GM19452 (cell line): ENCODE results near the gene CNTN1.
A peak's percentile ranks its signal among the peaks of the same experiment; 100 is the strongest.
"Not testable (repeated sequence)": the region's sequence is repeated elsewhere in the genome, so short reads cannot be mapped to it uniquely, and the experiment has no call there.

Experiments
- ATAC-seq: cut with Tn5 transposase; IDR thresholded peaks from one replicate; pipeline ENCODE4 v1.9.1; 2021; ENCODE audit not compliant: unreplicated experiment

The CNTN1 gene

DNA sequence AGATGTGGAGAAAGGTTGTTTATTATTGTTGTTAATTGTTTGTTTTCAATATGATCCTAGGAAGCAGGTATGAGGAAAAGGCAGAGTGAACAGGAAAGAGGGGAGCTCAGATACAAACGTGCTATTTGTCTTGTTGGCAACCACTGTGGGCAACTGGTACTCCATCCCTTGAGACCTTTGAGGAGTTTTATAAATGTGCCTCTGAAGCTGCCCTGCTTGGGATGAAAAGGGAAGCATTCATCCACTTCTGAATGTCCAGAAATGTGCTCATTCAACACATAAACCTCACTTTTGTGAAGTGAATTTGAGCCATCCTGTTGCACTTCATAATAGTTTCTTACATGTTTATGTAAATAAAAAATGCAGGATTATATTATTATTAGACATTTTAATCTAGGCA lies 331.6 kb downstream of the CNTN1 start:
- no peak for ATAC-seq

DNA sequence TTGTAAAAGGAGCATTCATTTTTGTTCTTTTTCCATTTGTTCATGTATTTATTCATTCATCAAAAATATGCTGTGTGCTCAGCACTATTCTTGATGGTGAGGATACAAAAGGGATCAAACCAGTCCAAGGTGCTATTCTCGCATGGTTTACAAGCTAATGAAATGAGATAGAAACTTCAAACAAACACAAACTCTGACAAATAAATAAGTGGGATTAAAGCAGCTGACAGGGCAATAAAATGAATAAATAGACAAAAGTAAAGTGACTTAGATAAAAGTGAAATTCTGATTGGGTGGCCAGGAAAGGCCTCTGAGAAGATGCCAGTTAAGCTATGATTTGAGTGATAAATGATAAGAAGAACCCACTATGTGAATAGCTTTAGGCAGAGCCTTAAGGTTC lies 333.9 kb downstream of the CNTN1 start:
- no peak for ATAC-seq

DNA sequence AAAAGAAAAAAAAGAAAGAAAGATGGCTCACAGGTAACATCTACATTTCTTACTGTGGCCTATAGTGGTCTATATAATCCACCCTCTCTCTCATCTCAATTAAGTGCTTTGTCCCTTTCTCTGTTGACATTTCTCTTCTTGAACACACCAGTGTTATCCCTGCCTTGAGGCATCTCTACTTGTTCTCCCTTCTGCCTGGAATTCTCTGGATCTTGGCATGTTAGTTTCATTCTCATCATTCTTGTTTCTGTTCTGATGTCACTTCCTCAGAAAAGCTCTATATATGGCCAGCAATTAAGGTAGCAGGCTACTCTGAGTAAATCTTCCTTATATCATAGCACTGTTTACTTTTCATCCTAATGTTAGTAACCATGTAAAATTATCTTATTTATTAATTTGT lies 340.1 kb downstream of the CNTN1 start:
- ATAC-seq: no peak

DNA sequence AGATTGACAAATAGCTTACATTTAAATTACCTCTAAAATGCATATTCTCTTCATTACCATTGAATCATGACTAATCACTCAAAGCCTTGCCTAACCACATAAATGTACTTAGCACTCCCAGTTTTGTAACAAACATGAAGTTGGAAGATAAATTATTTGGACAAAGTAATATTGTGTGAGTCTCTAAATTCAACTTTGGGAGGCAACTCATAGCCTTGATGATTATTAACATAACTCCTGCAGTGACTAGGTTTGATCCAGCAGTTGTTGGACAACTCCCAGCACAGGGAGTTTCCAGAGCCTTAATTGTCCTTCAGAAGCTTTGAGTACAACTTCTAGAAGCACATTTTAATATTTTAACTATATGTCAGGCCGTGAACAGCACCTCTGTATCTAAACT lies 342.4 kb downstream of the CNTN1 start:
- no peak for ATAC-seq

DNA sequence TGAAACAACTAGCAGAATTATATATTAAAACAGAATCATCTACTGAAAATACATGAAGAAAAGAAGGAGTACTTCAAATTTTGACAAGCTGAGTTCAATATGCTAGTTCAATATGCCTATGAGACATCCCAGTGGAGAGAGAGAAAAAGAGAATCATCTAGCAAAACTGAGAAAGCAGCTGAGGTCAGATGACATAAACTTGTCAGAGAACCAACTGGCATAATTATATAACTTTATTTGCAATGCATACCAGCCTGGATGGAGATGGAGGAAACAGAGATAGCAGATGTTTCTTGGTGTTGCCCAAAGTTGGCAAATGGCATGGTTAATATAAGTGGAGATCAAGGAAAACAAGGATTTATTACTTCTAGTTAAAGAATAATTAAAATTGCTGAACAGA lies 347.2 kb downstream of the CNTN1 start:
- ATAC-seq: no peak

DNA sequence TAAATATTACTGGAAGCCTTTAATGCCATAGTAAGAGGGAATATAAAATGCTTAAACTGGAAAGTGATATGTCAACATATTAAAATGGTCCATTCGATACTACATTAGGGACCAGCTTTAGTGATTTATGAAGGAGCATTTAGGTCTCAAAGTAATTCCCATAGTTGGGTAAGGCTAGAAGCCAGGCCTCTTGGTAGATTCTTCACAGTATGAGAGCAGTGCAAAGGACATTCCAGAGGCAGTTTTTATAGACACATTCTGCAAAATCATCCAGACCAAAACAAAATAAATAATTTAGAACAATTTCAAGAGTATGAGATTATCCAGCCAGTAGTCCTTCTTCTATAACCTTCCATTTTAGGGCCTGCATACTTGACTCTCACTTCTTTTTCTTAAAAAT lies 353.3 kb downstream of the CNTN1 start:
- ATAC-seq: no peak

DNA sequence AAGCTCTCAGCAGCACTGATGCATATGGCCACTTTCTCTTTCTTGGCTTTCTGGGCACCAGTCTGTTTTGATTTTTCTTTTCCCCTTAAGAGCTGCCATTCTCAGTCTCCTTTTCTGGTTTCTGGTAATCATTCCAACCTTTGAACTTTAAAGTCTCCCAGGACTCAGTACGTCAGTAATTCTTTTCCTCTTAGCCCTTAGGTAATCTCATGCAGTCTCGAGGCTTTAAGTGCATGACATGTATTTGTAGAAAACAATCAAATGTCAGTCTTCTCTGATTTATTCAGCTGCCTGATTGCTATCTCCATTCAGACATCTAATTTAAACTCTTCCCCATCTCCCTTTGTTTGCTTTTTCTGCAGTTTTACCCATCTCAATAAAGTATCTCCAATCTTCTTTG lies 356.8 kb downstream of the CNTN1 start:
- no peak for ATAC-seq

DNA sequence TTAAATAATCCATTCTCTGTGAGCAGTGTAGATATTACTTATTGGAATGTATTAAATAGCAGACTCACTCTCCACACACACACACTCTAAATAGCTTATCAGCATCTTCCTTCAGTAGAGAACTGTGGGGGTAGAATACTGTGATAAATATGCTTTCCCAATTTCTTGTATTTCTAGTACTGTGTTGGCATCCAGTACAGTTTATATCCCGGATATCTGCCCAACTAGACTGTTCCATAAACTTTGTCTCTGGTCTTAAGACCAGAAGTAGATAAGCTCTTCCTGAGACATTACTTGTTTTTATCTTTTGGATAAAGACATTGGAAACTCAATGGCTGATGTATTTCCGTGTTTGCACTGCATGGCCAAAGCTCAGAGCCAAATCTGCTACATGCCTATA lies 359.7 kb downstream of the CNTN1 start:
- no peak for ATAC-seq

DNA sequence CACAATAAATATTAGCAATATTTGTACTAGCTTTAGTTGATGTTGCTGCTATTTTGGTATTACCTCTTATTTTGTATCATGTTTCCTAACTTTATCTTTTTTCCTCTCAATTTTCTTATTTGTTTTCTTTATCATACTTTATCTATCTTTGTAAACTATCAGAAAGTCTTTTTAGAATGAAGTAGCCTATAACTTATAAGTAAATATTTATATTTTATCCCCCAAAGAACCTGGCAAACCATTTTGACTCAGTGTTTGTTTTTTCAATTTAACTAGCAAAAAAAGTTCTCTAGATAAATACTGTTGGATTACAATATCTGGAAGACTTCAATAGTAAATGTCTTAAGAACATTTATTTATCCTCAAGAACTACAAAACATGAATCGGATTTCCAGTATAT lies 360.2 kb downstream of the CNTN1 start:
- no peak for ATAC-seq

DNA sequence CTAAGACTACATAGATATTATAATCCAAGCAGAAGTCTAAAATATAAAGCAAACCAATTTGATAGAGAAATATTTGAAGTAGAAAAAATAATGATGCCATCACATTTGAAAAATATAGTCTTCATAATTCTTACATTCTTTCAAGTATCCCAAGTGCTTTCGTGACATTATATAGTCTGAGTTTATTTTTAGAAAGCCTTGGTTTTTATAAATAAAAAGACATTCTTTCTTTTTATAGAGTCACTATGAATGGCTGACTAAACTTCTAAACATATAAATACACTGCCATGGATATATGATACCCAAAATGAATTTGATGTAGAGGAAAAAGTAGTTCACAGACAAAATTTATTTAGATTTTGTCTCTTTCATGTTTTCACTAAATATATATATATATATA lies 360.8 kb downstream of the CNTN1 start:
- no peak for ATAC-seq

DNA sequence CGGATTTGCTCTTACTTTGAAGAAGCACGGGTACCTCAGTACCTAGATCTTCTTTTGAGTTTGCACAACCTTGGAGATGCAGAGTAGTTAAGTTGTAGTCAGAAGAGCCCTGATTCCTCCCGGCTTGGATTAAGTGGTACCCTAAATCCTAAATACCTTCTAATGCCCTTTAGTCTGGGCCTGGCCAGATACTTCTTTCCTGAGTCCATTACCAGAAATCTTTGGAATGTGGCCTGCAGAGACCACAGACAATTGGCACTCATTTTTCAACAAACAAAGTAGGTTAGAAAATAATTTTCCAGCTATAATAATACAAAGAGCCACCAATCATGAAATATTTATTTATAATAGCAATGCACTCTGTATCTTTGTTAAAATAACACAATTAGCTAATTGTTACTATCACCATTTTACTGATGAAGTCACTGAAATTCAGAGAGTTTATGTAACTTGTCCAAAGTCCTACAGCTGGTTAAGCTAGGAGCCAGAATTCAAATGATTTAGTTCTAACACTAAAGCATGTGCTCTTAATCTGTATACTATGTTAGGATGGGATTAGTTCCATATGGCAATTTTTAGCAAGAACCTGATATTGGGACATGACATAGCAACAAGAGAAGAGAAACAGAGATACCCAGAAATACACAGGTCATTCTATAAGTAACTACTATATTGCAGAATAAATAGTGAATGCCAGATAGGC lies 363.8 kb downstream of the CNTN1 start:
- no peak for ATAC-seq

DNA sequence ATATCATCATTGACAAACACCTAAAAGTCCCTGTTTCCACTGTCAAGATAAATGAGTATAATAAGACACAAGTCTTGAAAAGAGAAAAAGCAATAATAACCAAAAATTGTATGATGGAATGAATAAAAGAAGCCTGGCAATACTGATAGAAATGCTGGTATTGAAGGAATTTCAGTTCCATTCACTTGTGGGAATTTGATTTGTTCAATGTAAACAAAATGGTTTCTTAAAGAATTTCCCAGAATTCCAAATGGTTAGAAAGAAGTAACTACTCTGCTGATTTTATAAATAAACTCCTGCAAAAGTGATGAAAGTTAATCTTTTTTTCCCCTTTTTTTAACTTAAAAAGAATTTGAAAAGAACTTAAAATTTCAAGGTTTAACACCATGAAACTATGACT lies 366.0 kb downstream of the CNTN1 start:
- ATAC-seq: no peak

DNA sequence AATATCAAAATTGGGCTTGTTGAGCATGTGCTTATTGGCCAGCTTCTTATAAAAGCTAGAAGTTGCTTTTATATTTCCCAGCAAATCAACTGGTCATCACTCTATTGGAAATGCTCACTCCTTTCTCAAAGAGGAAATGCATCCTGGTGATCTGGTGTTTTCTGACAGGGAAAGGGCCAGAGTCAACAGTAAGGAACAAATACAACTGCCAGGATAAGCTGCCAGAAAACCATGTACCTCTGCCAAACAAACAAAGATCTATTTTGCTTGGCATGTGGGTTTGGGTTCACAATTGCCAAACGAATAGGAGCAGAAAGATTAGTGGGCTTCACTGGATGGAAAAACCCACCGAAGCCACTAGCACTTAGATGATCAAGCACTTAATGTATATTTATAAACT lies 369.0 kb downstream of the CNTN1 start:
- no peak for ATAC-seq

DNA sequence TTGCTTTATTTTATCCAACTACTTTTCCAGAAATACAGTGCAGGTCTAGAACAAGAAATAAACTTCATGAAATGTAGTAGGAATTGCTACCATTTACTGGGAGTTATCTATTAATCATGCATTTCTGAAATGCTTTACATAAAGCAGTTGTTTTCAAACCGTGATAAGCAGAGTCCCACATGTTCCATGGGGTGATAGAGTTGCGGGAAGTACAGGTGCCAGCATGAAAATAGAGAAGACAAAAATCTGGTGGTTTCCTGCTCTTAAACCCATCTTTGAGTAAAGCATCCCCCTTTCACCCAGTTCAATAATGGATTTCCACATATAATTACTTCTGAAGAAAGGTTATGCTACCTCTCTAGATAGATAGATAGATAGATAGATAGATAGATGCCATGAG lies 372.2 kb downstream of the CNTN1 start:
- ATAC-seq: no peak

DNA sequence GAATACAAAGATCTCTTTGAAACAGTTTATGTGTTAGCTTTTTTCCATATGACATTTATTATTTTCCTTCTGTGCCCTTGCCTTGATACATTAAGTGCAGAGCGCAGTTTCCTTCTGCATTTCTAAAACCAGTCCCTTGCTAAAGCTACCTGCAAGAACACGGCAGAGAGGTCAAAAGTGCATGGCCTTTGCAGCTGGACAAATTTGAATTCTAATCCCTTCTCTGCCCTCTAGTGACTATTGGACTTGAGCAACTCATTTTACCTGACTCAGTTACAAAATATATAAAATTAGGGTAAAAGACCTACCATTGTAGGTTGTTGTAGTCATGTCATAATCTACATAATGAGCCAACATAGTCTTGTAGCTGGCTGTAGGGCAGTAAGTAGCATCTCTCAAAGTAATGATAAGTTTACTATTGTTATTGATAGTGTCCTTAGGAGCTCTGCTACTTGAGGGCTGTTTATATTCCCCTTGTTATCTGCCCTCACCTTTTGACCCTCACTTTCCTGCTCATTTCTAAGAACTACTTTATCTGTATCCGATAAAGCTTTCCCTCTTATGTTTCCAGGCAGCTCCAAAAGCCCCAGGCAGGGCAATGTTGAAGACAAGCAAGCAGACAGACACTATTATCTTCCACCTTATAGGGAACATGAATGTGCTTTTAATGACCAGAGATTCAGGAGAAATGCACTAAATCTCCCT lies 375.9 kb downstream of the CNTN1 start:
- no peak for ATAC-seq

DNA sequence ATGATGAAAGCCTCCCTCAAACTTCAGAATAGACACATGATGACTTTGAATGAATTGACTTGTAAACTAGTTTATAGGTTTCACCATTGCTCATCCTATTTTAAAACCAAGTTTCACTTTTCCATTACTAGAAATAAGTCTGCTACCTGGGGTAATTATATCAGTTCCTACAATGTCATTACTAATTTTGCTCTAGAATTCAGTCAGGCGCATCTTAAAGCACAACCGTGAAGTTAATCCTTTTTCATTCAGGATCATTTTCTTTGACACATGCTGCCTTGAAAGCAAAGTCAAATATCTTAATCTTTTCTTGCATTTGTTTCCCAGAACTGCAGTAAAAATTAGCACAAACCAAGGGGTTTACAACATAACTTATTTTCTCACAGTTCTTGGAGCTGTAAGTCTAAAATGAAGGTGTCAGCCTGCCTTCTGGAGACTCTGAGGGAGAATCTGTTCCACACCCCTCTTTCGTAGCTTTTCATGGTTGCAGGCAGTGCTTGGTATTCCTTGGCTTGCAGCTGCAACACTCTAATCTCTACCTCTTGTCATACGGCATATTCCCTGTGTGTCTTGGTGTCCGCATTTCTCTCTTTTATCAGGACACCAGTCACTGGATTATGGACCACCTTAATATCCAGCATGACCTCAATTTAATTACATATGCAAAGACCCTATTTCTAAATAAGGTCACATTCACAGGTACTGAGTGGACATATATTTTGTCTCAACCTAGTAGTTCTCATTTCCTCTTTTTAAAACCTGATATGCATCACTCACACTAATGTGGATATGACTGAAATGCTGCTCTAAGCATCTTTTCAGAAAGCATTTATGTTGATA lies 381.6 kb downstream of the CNTN1 start:
- ATAC-seq: peak; percentile 53

DNA sequence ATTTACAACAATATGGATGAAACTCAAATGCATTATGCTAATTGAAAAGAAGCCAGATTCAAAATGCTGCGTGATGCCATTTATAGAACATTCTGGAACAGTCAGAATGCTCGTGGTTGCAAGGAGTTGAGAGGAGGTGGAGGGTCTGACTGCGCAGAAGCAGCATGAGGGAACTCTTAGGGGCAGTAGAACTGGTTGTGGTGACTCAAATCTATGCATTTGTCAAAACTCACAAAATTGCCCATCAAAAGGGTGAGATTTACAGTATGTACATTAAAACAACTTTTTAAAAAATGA lies 382.2 kb downstream of the CNTN1 start:
- no peak for ATAC-seq

DNA sequence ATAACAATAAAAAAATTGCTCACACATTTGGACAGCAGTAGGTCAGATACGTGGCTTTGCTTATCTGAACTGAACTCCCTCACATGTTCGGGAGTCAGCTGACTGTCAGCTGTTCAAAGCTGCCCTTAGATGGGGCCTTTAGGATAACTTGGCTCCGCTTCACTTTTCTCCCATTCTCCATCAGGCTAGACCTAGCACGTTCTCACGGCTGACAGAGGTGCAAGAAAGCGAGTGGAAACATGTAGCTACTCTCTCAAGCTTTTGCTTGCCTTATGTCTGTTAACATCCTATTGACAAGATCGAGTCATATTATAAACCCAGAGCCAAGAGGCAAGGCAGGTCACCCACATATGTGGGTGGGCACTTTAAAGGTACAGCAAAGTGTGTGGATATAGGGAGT lies 383.9 kb downstream of the CNTN1 start:
- ATAC-seq: no peak

DNA sequence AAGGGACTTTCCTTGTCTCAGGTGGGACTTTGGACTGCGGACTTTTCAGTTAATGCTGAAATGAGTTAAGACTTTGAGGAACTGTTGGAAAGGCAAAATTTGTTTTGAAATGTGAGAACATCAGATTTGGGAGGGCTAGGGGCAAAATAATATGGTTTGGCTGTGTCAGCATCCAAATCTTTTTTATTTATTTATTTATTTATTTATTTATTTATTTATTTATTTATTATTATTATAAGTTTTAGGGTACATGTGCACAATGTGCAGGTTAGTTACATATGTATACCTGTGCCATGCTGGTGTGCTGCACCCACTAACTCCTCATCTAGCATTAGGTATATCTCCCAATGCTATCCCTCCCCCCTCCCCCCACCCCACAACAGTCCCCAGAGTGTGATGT lies 389.0 kb downstream of the CNTN1 start:
- ATAC-seq: not testable (repeated sequence)

DNA sequence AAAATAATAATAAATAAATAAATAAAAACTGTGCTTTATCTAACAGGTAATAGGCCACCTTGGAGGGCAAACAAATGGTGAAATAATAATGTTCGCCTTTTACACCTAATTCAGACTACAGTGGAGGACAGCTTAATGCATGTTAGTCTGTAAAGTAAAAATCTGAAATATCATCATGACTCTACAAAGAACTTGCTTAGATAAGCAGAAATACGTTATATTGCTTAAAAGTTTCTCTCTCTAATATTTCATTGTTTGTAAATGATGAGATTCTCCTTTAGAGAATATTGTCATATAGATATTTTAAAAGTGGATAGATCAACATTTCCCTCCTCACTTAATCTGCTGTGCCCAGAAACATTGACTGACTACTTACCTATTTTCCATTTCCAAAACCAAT lies 397.2 kb downstream of the CNTN1 start:
- no peak for ATAC-seq

DNA sequence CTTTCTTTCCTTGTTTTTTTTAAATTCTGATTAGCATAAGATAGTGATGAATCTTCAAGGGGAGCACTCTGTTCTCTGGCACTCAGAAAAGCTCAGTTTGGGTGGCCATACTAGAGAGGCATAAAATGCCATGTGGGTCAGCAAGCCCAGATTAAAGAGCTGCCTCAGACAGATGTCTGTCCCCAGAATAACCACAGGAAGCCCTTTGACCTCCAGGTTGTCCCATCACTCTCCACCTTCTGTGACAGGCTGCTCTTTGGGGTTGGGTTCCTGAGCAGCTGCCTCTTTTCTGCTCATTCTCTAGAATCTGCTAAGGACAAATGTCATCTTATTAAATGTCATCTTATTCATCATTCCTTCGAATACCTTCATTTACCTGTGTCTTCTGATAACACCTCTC lies 399.9 kb downstream of the CNTN1 start:
- no peak for ATAC-seq

DNA sequence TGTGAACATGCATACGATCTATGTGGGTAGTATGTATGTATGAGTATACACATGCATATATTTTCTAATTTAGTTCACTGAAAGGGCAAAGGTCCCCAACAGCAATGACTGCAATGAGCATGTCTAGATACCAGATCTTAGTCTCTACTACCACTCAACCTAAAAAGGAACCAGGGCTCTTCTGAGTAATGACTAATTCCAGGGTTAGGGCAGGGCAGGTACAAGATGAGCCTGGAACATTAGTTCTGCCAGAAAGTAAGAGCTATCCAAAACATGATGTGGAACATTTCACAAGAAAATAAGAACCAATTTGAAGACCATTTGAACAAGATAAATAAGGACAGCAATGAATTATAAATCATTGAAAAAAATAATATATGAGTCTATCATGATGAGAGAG lies 404.6 kb downstream of the CNTN1 start:
- no peak for ATAC-seq
